GM21825 (cell line): ENCODE data around the gene EYS.
"Not testable (repeated sequence)": the region's sequence is repeated elsewhere in the genome, so short reads cannot be mapped to it uniquely, and the experiment has no call there.

ENCODE experiments used
- ATAC-seq: cut with Tn5 transposase; IDR thresholded peaks from one replicate; pipeline ENCODE4 v1.9.1; 2021; ENCODE audit warnings: mild to moderate bottlenecking, moderate library complexity; ENCODE audit not compliant: unreplicated experiment

Gene EYS

DNA sequence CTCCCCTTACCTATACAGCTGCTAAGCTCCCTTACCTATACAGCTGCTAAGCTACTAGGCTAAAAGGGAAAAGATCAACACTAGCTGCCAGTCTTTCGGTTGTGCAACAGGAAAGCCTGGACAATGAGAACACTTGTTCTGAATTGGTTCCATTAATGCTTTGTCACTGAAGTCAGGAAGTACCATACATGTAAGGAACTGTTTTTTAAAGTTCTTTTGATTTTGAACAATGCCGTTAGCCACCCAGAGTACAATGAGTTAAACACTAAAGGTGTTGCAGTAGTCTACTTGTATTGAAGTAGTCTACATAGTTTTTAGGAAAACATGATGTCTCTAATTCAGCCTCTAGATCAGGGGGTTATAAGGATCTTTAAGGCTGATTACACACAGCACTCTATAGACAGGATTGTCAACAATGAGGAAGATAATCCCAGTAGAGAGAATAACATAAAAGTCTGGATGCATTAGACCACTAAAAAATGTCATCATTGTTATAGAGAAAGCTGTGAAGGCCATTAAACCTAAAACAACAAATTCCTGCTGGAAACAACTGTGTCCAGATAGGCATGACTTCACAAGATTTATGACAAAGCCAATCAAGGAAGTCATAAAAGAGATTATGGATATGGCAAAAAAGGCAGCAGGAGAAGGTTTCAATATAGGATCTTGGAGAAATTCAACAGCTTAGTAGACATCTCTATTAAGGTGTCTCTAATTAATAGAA lies 1765.1 kb downstream of the EYS start:
- no peak for ATAC-seq

DNA sequence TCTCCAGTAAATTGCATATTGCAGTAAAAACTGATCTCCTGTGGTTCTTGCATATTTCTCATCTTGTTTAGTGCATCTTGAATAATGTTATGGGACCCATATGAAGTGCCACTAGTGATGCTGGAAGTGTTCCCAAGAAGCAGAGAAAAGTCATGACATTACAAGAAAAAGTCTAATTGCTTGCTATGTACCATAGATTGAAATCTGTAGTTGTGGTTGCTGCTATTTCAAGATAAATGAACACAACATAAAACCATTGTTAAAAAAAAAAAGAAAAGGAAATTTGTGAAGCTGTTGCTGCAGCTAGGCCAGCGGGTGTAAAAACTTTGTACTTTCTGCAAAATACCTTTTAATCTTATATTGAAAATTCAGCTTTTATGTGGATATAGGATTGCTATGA lies 1767.0 kb downstream of the EYS start:
- ATAC-seq = no peak

DNA sequence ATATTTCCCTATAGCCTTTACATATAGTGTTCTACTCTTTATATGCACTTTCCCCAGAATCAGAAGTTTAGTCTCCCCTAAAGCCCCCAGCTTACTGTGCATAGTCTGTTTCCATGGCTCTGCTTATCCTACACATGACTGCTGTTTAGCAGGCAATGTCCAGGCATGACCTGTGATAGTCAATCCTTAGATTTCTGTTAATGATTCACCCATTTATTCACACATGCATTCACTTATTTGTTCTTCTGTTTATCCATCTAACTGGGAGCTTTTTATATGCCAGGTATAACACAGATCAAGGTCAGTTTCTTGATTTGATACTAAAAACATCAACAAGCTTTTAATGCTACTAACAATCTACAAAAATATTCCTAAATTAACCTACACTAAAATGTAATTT lies 1770.6 kb downstream of the EYS start:
- ATAC-seq = no peak

DNA sequence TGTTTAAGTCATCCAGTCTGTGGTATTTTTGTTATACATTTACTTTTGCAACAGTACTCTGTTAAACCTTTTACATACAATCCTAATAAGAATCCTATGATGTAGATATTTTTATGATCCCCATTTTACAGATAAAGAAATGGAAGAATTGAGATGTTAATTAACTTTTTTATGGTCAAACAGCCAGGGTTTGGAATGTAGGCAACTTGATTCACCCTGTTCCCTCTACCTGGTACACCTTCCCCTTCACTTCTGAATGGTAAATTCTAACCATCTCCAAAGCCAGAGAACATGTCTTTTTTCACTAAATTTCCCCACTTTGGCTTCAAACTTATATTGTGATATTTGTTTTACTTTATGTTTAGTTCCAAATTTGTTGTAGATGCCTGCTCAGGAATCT lies 1771.3 kb downstream of the EYS start:
- ATAC-seq = no peak

DNA sequence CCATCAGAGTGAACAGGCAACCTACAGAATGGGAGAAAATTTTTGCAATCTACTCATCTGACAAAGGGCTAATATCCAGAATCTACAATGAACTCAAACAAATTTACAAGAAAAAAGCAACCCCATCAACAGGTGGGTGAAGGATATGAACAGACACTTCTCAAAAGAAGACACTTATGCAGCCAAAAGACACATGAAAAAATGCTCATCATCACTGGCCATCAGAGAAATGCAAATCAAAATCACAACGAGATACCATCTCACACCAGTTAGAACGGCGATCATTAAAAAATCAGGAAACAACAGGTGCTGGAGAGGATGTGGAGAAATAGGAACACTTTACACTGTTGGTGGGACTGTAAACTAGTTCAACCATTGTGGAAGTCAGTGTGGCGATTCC lies 1773.1 kb downstream of the EYS start:
- ATAC-seq = not testable (repeated sequence)

DNA sequence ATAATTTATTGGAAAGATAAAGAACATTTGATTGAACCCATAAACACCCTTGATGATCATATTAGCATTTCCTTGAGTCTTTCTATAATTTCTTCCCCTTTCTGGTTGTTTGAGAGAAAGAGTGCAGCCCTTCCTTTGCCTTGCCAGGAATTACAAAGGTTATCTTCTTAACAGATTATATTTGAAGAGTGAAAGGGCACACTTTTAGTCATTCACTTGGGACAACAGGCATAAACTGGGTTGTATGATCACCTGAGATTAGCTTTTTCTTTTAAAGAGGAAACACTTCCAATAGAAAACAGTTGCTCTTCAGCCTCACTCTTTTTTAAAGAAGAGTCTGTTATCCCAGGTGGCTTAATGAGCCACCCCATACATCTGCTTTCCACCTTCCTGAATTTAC lies 1776.2 kb downstream of the EYS start:
- no peak for ATAC-seq

DNA sequence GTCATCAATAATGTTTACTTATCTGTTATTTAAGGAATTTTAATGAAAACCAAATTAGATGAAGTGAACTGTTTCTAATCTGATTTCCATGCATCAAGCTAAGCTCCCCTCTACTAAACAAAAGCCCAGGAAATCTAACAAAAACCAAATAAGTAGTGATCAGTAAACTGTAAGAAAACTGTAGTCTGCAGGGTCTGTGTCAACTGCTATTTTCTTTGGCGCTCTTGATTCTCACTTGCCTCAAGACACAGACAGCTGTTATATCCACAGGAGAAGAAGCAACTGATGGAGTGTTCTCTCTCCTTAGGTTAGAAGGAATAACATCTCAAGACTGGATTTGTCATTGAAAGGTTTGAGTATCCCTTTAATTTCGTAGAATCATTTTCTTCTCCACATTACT lies 1777.9 kb downstream of the EYS start:
- no peak for ATAC-seq

DNA sequence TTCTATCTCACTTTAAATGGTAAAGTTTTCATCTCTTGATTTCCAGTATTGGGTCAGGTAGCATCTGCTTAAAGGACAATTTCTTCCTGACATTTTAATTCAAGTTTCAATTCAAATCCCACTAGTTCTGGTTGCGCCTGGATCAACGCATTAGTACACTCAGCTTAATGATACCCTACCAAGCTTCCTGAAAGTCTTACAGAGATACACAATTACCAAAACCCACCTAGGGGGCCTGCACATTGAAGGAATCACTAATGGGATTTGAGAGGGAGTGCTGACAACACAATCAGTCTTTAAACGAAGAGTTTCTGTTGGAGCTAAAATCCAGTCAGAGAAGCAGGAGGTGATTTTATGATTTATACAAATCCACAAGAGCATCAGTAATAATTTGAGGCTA lies 1778.4 kb downstream of the EYS start:
- no peak for ATAC-seq

DNA sequence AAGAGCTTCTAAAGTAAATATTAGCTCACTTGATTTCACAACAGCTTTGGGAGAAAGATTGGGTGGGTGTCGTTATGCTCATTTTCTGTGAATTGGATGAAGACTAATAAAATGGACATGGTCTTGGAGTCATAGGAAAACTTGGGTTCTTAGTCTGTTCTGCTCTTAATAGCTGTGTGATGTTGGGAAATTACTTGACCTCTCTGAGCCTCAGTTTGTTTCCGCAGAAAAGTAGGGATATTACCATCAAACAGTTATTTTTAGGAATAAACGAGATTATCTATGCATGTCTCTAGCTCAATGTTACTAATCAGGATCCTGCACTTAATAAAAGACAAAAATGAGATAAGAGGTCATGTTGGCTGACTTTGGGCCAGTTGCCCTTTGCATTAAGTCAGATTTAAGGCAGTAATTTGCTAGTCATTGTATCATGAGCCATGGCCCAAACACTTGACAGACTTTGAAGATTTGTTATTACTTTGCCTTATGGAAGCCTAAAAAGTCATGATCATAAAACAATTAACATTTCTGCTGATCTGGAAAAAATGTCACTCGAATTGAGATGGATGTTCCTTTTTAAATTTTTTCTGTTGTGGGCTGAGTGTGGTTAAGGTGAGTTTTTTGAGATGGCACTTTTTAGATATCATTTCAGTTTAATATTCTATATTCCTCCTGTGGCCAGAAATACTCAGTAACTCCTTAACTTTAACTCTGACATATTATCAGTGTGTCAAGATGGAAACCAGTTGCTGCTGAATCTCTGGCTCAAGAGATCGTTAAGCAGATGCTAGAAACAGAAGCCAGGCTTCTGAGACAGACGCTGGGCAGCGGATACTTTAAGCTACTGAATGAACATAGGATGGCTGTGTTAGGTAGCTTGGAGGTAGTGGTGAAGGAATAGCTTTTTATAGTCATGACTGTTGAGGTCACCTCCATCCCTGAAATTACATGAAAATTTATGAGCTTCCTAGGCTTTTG lies 1779.8 kb downstream of the EYS start:
- ATAC-seq = no peak

DNA sequence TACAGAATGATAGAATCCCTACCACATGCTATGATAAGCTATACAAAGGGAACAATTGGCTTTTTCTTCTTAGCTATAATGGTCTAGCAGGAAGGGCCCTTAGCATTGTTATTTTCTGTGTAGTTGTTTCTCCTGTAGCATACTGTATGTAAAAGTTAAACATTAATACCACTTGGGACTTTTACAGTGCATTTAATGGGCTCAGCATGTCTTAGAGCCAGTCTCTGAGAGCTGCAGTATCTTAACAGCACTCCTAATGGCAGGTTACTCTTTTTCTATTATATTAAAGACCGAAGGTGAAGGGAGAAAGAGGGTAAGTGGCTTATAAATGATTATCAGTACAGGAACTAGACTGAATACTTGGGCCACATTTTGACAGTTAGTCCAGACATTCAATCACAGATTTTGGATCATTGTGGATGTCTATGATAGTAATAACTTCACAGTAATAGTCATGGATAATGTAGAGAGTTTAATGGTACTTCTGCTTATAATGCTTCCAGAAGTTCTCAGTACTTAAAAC lies 1780.7 kb downstream of the EYS start:
- no peak for ATAC-seq

DNA sequence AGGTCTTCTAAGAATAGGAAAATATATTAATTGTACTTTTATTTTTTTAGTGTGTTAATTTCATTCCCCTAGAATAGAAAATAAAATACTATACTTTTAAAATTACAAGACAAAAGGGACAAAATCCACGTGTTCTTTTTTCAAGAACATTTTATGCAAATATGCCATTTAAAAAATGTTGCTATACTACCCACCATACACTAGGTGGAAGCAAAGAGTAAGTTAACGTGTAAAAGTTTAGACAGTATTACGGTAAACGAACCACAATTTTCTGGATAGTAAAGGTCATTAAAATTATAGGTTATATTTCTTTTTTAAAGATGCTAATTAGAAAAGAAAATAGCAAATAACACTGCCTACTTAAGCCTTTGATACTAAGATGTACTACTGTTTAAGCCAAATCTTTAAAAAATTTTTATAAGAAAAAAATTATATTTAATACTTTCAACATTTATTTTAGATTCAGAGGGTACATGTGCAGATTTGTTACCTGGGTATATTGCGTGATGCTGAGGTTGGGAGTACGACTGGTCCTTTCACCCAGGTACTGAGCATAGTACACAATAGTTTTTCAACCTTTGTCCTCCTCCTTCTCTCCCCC lies 1783.8 kb downstream of the EYS start:
- peak; percentile 69 for ATAC-seq

DNA sequence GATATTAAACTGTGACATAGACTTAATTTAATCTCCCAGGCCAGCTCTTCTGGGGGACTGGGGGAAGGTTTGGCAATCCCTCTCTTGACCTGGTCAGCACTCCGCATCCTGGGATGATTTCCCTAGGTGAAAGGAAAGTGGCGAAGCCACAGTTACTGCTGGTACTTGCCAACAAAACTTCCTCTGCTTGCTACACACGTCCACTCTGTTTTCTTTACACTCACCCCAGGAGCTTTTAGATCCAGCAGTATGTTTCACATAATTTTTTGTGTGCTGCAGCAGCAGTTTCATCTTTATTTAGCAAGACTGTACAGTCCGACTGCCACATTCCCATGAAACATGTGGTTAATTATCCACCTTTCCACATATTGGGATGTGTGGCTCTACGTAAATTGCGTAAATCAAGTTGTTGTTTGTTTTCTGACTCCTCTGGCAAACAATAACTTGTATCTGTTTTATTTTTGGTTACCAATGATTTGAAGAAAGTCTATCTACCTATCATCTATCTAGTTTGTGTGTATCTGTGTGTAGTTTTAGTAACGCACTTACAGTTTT lies 1787.4 kb downstream of the EYS start:
- ATAC-seq = no peak

DNA sequence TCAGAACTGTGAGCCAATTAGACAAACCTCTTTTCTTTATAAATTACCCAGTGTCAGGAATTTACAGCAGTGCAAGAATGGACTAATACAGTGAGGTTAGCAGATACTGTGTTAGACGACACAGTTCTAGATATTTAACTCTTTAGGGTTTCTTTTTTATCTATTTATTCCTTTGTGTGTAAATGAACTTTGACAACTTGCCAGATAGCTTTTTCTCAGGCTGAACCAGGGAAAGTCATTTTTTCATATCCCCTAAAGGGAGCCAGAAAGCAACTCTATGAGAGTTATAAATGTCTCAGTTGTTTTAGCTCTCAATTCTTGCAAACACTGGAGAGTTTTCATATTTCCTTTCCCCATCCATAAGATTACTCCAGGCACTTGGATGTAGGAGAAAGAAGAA lies 1794.1 kb downstream of the EYS start:
- ATAC-seq = no peak

DNA sequence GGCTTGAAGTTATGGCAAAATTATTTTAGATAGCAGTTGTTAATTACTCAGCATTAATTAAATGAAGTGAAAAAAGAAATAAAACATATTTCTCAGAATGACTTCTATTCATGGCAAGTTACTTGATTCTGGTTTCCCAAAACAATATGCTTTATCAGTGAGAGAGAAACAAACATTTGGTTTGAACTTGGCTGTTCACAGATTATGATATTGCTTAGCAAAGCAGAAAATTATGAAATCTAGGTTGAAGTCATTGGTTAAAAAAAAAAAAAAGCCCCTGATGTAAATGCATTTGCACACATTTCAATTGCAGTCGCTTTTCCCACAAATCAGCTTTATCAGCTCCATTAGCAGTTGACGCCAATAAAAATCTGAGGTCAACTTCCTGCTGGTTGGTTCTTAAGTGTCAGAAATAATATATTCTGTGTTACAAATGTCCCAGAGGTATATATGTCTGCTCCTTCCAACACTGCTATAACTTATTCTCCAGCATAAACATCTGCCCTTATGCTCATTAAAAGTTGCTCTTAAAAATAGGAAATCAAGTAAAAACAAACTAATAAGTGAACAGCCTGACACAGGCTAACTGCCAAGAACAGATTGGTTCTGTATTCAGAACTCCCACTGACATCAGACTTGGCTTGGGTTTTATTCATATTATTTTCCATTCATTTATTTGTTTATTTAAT lies 1796.0 kb downstream of the EYS start:
- no peak for ATAC-seq

DNA sequence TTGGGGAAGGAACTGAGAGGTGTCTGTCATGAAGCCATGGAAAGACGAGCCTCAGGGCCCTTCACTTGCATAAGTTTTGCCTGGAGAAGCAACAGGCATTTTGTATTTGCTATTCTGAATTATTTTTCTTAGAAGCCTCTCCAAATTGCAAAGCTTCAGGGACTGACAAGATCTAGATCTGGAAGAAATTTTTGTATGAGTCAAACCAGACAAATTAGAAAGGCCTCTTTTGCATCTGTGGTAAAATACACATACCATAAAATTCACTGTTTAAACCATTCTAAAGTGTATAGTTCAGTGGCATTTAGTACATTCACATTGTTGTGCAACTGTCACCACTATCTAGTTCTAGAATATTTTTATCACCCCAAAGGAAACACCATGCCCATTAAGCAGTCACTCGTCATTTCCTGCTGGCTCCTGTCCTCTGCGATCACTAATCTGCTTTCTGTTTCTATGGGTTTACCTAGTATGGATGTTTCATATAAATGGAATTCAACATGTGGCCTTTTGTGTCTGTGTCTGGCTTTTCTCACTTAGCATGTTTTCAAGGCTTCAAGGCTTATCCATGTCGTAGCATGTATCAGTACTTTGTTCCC lies 1802.3 kb downstream of the EYS start:
- ATAC-seq = no peak

DNA sequence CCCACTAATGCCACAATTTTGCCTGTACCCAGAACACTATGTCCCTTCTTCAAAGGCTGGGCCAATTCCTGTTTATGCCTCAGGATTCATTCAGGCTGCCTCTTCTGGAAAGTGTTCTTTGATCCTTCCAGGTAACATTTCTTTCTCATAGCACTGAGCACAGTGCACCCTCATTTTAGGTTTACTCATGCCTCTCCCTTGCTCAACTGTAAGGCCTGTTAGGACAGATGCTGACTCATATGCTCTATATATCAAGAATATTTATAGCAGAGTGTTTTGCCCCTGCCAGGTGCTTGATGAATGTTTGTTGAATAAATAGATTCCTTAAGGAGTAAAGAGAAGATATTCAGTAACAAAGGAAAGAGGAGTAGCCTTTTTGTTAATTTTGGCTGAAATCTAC lies 1807.5 kb downstream of the EYS start:
- ATAC-seq = no peak

DNA sequence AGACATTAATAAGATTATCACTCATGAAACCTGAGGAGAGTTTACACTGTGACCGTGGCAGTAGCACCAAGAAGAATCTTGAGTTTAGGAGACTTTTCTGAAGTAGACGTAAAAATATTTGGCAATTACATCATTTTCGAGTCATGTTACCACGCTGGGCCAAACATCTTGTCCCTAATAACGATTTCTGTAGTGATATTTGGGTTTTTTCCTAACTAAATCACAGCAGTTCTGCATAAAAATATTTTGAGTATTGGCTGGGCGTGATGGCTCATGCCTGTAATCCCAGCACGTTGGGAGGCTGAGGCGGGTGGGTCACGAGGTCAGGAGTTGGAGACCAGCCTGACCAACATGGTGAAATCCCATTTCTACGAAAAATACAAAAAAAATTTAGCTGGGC lies 1809.1 kb downstream of the EYS start:
- ATAC-seq = no peak

DNA sequence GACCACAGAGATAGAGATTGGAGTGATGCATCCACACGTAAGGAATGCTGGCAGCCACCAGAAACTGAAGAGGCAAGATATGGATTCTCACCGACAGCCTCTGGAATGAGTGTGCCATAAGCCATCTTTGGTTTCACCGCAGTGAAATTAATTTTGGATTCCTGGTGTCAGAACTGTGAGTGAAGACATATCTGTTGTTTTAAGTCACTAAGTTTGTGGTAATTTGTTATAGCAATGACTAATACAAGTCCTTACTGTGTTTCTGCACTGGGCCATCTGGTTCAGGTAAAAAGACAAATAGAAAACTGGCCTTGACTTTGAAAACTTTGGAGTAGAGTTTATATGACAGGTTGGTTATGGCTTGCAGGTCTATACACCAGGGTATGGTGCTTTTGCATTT lies 1809.6 kb downstream of the EYS start:
- no peak for ATAC-seq

DNA sequence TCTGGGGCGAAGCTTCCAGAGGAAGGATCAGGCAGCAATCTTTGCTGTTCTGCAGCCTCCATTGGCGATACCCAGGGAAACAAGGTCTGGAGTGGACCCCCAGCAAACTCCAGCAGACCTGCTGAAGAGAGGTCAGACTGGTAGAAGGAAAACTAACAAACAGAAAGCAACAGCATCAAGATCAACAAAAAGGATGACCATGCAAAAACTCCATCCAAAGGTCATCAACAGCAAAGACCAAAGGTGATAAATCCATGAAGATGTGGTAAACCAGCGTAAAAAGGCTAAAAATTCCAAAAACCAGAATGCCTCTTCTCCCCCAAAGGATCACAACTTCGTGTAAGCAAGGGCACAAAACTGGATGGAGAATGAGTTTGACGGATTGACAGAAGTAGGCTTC lies 1818.6 kb downstream of the EYS start:
- no peak for ATAC-seq

DNA sequence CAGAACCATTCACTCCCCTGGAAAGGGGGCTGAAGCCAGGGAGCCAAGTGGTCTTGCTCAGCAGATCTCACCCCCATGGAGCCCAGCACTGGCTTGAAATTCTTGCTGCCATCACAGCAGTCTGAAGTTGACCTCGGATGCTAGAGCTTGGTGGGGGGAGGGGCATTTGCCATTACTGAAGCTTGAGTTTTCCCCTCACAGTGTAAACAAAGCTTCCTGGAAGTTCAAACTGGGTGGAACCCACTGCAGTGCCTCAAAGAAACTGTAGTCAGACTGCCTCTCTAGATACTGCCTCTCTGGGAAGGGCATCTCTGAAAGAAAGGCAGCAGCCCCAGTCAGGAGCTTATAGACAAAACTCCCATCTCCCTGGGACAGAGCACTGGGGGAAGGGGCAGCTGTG lies 1819.2 kb downstream of the EYS start:
- not testable (repeated sequence) for ATAC-seq
